Measurements from ENCODE around the gene USP24. TPM values are rescaled to one million over a fixed set of nuclear protein-coding genes. Genes with fewer than 3 reads are reported as not detected.

USP24 gene
- total RNA-seq, 1 experiment from 2014 or later, result 35.3 TPM

DNA sequence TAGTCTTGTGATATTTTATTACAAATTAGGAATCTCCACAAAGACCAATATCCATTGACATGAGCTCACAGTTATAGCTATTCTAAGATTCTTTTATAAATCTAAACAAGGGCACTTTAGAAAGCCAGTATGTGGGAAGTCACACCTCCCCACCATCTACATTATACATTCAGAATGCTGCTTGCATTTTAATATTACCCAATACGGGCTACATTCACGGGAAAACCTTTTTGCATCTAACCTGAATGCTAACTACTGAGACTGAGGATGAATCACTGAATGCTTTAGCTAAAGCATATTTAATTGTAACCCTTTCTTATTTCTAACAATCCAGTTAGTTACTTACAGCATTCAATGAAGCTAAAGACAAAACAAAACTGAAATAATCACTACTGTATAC is 122.7 kb downstream of the USP24 start:
- H3K4me1 ChIP-seq (ENCODE audit: insufficient read depth, low read length), result no peaks in the 10 kb centered on the region
- H3K9ac ChIP-seq (ENCODE audit: extremely low read depth, insufficient read length, low read length), result no peak overlapping the region
- no peak overlapping the region for H3K14ac ChIP-seq (ENCODE audit: insufficient read depth, low read length)
- no peak overlapping the region for H3K56ac ChIP-seq (ENCODE audit: insufficient read length, low read depth, low read length)
- no peak overlapping the region for H3K18ac ChIP-seq (ENCODE audit: insufficient read length, low read depth, low read length)
- no peak overlapping the region for H2BK20ac ChIP-seq (ENCODE audit: low read depth, low read length, poor library complexity, severe bottlenecking)
- H4K91ac ChIP-seq (ENCODE audit: insufficient read length, low read depth, low read length), result no peak overlapping the region
- WGBS (ENCODE audit: extremely low coverage, insufficient read length, low lambda C conversion rate), result no CpG with 5 or more reads among the region's 2 CpGs
- no peak overlapping the region for H4K5ac ChIP-seq (ENCODE audit: insufficient read length, low read depth, low read length)
- no peak overlapping the region for H2BK15ac ChIP-seq (ENCODE audit: low read depth, low read length)
- H4K20me1 ChIP-seq (ENCODE audit: control insufficient read depth, insufficient read depth, insufficient read length), result no peaks in the 10 kb centered on the region
- Mint-ChIP-seq H3K4me3 (no peak overlapping the region), H3K27ac (no peak overlapping the region), H3K36me3 (ENCODE audit: insufficient read depth in 1 of 3, low read depth in 3 of 3) (peaks cover 23 to 84% (median 66%) of the 10 kb centered on the region in 3 experiments), H3K4me1 (peaks cover 3 to 6% of the 10 kb centered on the region in 2 experiments), H3K9me3 (no peaks in the 10 kb centered on the region), H3K27me3 (ENCODE audit: low read depth) (no peaks in the 10 kb centered on the region)
- H3K4me2 ChIP-seq (ENCODE audit: insufficient read depth, insufficient read length, low read length), result no peak overlapping the region
- H2BK5ac ChIP-seq (ENCODE audit: insufficient read length, low read length), result no peak overlapping the region
- H2BK12ac ChIP-seq (ENCODE audit: insufficient read length, low read depth, low read length), result no peak overlapping the region
- no peak overlapping the region for H2BK120ac ChIP-seq (ENCODE audit: low read depth, low read length, poor library complexity, severe bottlenecking)
- H3T11ph ChIP-seq (ENCODE audit: low read length), result no peak overlapping the region
- TF ChIP-seq, protein P1, sequence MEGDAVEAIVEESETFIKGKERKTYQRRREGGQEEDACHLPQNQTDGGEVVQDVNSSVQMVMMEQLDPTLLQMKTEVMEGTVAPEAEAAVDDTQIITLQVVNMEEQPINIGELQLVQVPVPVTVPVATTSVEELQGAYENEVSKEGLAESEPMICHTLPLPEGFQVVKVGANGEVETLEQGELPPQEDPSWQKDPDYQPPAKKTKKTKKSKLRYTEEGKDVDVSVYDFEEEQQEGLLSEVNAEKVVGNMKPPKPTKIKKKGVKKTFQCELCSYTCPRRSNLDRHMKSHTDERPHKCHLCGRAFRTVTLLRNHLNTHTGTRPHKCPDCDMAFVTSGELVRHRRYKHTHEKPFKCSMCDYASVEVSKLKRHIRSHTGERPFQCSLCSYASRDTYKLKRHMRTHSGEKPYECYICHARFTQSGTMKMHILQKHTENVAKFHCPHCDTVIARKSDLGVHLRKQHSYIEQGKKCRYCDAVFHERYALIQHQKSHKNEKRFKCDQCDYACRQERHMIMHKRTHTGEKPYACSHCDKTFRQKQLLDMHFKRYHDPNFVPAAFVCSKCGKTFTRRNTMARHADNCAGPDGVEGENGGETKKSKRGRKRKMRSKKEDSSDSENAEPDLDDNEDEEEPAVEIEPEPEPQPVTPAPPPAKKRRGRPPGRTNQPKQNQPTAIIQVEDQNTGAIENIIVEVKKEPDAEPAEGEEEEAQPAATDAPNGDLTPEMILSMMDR (conservative IDR thresholded peaks at IDR 0.05), result no peak
- no peaks in the 10 kb centered on the region for H3K9me3 ChIP-seq (ENCODE audit: control insufficient read depth, low read depth, low read length)
- no peaks in the 10 kb centered on the region for H3K23me2 ChIP-seq (ENCODE audit: insufficient read length, low read depth, low read length, poor library complexity, severe bottlenecking)
- H3K27ac ChIP-seq (ENCODE audit: insufficient read length, low read depth, low read length), result no peak overlapping the region
- no peak overlapping the region for H4K8ac ChIP-seq (replicated peaks; ENCODE audit: insufficient read length, low read depth, low read length)
- no peak overlapping the region for H2AFZ ChIP-seq (ENCODE audit: low read length)
- no peaks in the 10 kb centered on the region for H3K27me3 ChIP-seq (ENCODE audit: insufficient read depth, low read length)
- DNase-seq, result no peak
- H3K79me2 ChIP-seq (ENCODE audit: insufficient read depth, low read length), result no peaks in the 10 kb centered on the region
- no peak overlapping the region for H3K4ac ChIP-seq (ENCODE audit: low read depth, low read length)
- no peak overlapping the region for H2AK5ac ChIP-seq (ENCODE audit: insufficient read length, low read length)
- no peak overlapping the region for H3K23ac ChIP-seq (ENCODE audit: insufficient read length, low read depth, low read length)
- H3K79me1 ChIP-seq (ENCODE audit: insufficient read depth, low read depth, low read length, poor library complexity, severe bottlenecking), result no peaks in the 10 kb centered on the region

All from H9 (cell line).